GM19463 (cell line): Measurements from ENCODE around the gene ITPKC.

Experiments
- ATAC-seq: cut with Tn5 transposase; IDR thresholded peaks from one replicate; pipeline ENCODE4 v1.9.1; 2021; ENCODE audit warnings: mild to moderate bottlenecking, moderate library complexity; ENCODE audit not compliant: unreplicated experiment

The ITPKC gene

DNA sequence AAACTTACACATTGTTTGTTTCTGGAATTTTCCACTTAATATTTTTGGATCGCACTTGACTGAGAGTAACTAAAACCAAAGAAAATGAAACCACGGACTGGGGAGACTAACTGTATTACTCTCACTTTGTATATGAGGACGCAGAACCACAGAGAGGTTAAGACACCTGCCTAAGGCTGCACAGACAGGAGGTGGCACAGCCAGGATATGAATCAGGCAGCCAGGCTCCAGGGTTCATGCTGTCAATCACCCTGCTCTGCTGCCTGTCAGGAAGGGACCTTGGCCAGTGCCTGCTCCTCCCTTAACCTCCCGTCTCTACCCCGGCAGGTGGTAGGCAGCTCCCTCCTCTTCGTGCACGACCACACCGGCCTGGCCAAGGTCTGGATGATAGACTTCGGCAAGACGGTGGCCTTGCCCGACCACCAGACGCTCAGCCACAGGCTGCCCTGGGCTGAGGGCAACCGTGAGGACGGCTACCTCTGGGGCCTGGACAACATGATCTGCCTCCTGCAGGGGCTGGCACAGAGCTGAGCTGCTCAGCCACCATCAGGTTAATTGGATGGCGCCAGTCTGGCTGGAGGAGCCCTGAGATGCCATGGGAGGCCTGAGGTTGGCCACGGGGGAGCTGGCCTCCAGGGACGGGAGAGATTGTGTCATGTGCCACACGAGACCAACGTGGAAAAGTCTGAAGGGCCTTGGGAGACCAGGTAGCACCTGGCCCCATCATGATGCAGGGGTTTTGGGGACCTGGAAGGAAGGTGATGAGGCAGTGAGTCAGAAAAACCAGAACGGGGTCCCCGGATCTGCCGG is 22.3 kb downstream of the ITPKC start:
- ATAC-seq: no peak

- no peak for ATAC-seq
Measured at GRCh38 chr19:40739871-40740703, 23.2 kb downstream of the ITPKC start.

GRCh38 chr19:40740747-40741146 is 23.8 kb downstream of the ITPKC start:
- no peak for ATAC-seq

DNA sequence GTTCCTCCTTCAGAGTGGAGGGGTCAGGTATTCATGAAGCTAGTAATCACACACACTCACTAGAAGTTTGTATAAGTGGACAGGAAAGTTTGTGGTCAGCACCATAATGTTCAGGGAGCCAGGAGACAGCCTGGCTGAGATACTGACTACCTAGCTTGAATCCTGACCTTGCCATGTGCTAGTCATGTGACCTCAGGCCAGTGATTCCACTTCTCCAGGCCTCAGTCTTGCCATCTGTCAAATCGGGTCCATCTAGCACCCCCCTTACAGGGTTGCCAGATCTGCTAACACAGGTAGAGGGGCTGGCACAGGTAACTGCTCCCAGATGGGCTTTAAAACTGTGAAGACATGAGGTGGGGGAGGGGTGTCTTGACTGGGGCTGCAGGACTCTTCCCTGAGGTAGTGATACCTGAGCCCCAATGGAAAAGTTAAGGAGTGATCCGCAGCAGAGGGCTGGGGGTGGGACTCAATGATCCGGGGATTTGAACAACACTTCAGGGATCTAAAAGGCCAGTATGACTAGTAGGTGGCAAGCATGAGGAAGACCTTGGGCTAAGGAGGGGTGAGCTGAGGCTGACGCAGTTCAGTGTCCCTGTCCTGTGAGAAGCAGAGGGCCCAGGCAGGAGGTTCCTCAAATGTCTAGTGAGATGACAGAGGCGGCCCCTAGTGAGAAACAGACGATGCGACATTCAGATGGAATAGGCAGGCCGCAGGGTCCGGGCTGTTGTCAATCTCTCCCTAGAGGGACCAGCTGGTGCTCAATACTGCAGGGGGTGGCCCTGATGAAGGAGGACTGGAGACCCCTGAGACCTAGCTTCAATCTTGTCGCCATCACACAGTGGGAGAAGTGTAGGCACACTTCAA is 24.8 kb downstream of the ITPKC start:
- no peak for ATAC-seq

- no peak for ATAC-seq
Measured at GRCh38 chr19:40742477-40742876, 25.6 kb downstream of the ITPKC start.

DNA sequence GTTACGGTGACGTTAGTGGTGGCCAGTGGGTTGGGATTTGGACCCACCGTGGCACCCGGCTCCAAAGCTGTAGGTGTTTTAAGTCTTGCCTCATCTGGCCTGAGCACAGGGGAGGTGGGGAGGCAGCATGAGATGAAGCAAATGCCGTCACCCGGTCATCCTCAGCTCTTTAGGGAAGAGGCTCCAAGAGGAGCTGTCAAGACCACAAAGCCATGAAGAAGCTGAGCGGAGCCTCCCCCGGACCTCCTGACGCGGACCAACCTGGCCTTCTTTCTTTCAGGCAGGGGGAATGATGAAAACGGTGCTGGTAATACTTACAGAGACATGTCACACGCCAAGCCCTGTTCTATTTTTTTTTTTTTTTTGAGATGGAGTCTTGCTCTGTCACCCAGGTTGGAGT is 26.0 kb downstream of the ITPKC start:
- ATAC-seq: no peak

- no peak for ATAC-seq
Measured at GRCh38 chr19:40743926-40744325, 27.0 kb downstream of the ITPKC start.

GRCh38 chr19:40744554-40745401 is 27.9 kb downstream of the ITPKC start:
- no peak for ATAC-seq

GRCh38 chr19:40745402-40745780 is 28.5 kb downstream of the ITPKC start:
- no peak for ATAC-seq

- no peak for ATAC-seq
Measured at GRCh38 chr19:40747536-40747935, 30.6 kb downstream of the ITPKC start.

DNA sequence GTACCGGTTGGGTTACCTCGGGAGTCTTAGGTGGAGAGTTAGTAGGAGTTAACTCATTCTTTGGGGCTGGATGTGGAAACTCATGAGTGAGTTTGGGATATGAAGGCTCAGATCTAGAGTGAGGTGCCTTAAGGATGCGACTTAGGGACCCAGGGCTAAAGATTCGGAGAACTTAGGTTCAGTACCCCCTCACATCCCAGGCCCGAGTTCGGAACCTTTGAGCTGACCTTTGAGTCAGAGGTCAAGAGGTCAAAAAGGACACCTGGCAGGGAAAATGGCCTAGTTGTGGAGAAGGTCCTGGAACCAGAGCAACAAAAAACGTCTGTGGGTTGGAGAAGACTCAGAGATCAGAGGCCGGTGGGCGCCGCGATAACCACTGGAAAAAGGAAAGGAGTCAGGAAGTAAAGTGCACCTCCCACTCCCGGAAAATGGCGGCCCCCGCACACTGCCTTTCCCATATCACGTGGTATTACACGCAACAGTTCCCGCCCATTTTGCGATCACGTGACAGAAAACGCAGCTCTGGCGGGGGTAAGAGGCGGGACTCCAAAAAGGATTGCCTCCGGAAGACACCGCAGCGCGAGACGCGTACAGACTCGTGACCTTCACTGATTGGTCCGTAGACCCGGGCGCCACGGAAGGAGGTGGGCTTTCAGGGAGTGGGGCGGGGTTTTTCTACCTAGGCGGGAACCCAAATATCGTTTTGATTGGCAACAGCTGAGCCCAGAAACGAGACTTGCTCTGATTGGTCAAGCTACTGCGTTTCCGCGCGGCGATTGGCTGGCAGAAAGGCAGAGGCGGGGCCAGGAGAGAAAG is 33.4 kb downstream of the ITPKC start, which contains the start of gene ACTMAP:
Gene ACTMAP, minus strand, starts transcription at position 420 of the 816 bp plus-strand sequence. CDS start 674 bp downstream, outside the sequence.
- peak; percentile 79 for ATAC-seq

- ATAC-seq: peak; percentile 61
Measured at GRCh38 chr19:40750874-40751537, 34.1 kb downstream of the ITPKC start, which contains the start of gene SNRPA. SNRPA (plus strand) TSS chr19:40751203; CDS start chr19:40751409, 206 bp downstream.

DNA sequence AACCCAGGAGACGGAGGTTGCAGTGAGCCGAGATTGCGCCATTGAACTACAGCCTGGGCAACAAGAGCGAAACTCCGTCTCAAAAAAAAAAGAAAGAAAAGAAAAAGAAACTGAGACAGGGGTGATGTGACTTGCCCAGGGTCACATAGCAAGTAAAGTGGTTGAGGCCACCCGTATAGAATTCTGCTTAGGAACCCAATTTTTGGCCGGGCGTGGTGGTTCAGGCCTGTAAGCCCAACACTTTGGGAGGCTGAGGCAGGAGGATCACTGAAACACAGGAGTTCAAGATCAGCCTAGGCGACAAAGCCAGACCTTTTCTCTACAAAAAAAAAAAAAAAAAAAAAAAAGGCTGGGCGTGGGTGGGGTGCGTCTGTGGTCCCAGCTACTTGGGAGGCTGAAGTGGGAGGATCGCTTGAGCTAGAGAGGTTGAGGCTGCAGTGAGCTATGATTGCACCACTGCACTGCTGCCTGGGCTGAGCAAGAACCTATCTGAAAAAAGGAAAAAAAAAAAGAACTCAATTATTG is 35.4 kb downstream of the ITPKC start:
- ATAC-seq: no peak

GRCh38 chr19:40754611-40755247 is 37.8 kb downstream of the ITPKC start:
- no peak for ATAC-seq

- ATAC-seq: no peak
Measured at GRCh38 chr19:40755248-40755624, 38.3 kb downstream of the ITPKC start.

GRCh38 chr19:40755791-40756190 is 38.9 kb downstream of the ITPKC start:
- ATAC-seq: no peak

GRCh38 chr19:40756502-40757110 is 39.7 kb downstream of the ITPKC start:
- ATAC-seq: no peak
